Neural cell (in vitro differentiated cells): Measurements from ENCODE around the gene LCNL1. TPM values are rescaled to one million over a fixed set of nuclear protein-coding genes. Genes with fewer than 3 reads are reported as not detected.

Source experiments
- H2AFZ ChIP-seq: fragments of 200-600, 300-800 bp; sonication (generic), shearing (Covaris generic); 2 replicates; pipeline ENCODE4 v1.6.0; 2014; ENCODE audit warnings: low read depth, mild to moderate bottlenecking, antibody characterized with exemption, low read length, moderate library complexity
- H3F3A ChIP-seq: fragments of 200-600 bp; shearing (Covaris generic); 2 replicates; pipeline ENCODE4 v1.6.1; 2016; ENCODE audit warnings: mild to moderate bottlenecking, moderate library complexity, mixed read lengths, antibody characterized with exemption, low read length; ENCODE audit not compliant: insufficient read depth, poor library complexity, severe bottlenecking
- H3K27ac ChIP-seq: fragments of 200-600, 300-800 bp; sonication (generic), shearing (Covaris generic); 2 replicates; pipeline ENCODE4 v1.5.1; 2014; ENCODE audit warnings: mild to moderate bottlenecking, low read length, moderate library complexity
- H3K27me3 ChIP-seq: fragments of 300-800, 200-600 bp; sonication (generic), shearing (Covaris generic); 2 replicates; pipeline ENCODE4 v1.6.0; 2014; ENCODE audit warnings: mild to moderate bottlenecking, low read depth, low read length, moderate library complexity; ENCODE audit not compliant: insufficient read depth
- H3K36me3 ChIP-seq: fragments of 300-800, 200-600 bp; sonication (generic), shearing (Covaris generic); 2 replicates; pipeline ENCODE4 v1.5.1; 2014; ENCODE audit warnings: mild to moderate bottlenecking, antibody characterized with exemption, low read length, moderate library complexity; ENCODE audit not compliant: insufficient read depth
- H3K4me2 ChIP-seq: fragments of 300-800, 200-600 bp; sonication (generic), shearing (Covaris generic); 2 replicates; pipeline ENCODE4 v1.6.0; 2014; ENCODE audit warnings: mild to moderate bottlenecking, low read length
- H3K4me3 ChIP-seq: fragments of 300-800, 200-600 bp; sonication (generic), shearing (Covaris generic); 2 replicates; pipeline ENCODE4 v1.5.1; 2014; ENCODE audit warnings: mild to moderate bottlenecking, low read length, moderate library complexity
- H3K79me2 ChIP-seq: fragments of 200-600 bp; shearing (Covaris generic); replicated peaks from 2 replicates; pipeline ENCODE4 v1.6.0; 2014; ENCODE audit warnings: mild to moderate bottlenecking, low read length, moderate library complexity; ENCODE audit not compliant: insufficient read depth
- H3K9ac ChIP-seq: fragments of 300-800, 200-600 bp; sonication (generic), shearing (Covaris generic); 2 replicates; pipeline ENCODE4 v1.6.1; 2016; ENCODE audit warnings: mild to moderate bottlenecking, low read length, mixed read lengths
- H3K9me2 ChIP-seq: fragments of 200-600 bp; shearing (Covaris generic); 2 replicates; pipeline ENCODE4 v1.6.1; 2016; ENCODE audit warnings: mild to moderate bottlenecking, low read length, mixed read lengths; ENCODE audit not compliant: insufficient read depth
- H3K9me3 ChIP-seq: fragments of 200-600, 300-800 bp; sonication (generic), shearing (Covaris generic); 2 replicates; pipeline ENCODE4 v1.6.1; 2016; ENCODE audit warnings: mild to moderate bottlenecking, mixed run types, low read length, moderate library complexity, mixed read lengths
- H4K20me1 ChIP-seq: fragments of 200-600 bp; shearing (Covaris generic); 2 replicates; pipeline ENCODE4 v1.6.1; 2016; ENCODE audit warnings: mild to moderate bottlenecking, mixed run types; ENCODE audit not compliant: insufficient read depth
- CTCF ChIP-seq: fragments of 450-650 bp; IDR thresholded peaks from 2 replicates; pipeline ENCODE4 v1.5.1; 2014; ENCODE audit warnings: antibody characterized with exemption, mild to moderate bottlenecking, moderate library complexity; ENCODE audit not compliant: poor library complexity, severe bottlenecking
- EP300 ChIP-seq: fragments of 450-650 bp; conservative IDR thresholded peaks from 2 replicates; pipeline ENCODE4 v1.6.1; 2014; ENCODE audit warnings: antibody characterized with exemption, mild to moderate bottlenecking, moderate library complexity; ENCODE audit not compliant: poor library complexity, severe bottlenecking
- EZH2 ChIP-seq: fragments of 200-600, 300-800 bp; shearing (Covaris generic), sonication (generic); IDR thresholded peaks from 2 replicates; pipeline ENCODE4 v1.6.1; 2014; ENCODE audit warnings: antibody characterized with exemption, low read length, borderline replicate concordance, mild to moderate bottlenecking; ENCODE audit not compliant: insufficient read depth, poor library complexity, severe bottlenecking
- MXI1 ChIP-seq: fragments of 450-650 bp; conservative IDR thresholded peaks from 2 replicates; pipeline ENCODE4 v1.6.1; 2014; ENCODE audit warnings: antibody characterized with exemption, mild to moderate bottlenecking; ENCODE audit not compliant: poor library complexity, severe bottlenecking
- POLR2AphosphoS5 ChIP-seq: IDR thresholded peaks from 2 replicates; pipeline ENCODE4 v1.6.1; 2012
- RAD21 ChIP-seq: fragments of 450-650 bp; conservative IDR thresholded peaks from 2 replicates; pipeline ENCODE4 v1.6.1; 2014; ENCODE audit warnings: antibody characterized with exemption, mild to moderate bottlenecking, moderate library complexity
- REST ChIP-seq: IDR thresholded peaks from 2 replicates; pipeline ENCODE4 v1.6.1; 2012; ENCODE audit warnings: borderline replicate concordance
- SMC3 ChIP-seq: fragments of 450-650 bp; conservative IDR thresholded peaks from 2 replicates; pipeline ENCODE4 v1.6.1; 2014; ENCODE audit warnings: antibody characterized with exemption, mild to moderate bottlenecking, moderate library complexity; ENCODE audit not compliant: poor library complexity
- TAF1 ChIP-seq: IDR thresholded peaks from 2 replicates; pipeline ENCODE4 v1.6.1; 2012; ENCODE audit warnings: low read depth
- polyA plus RNA-seq: library from polyadenylated mRNA; depleted of rRNA; stranded (reverse); fragments of >200 nt; gene quantifications from 2 replicates; pipeline ENCODE4 v1.2.3, GENCODE V29; 2014

LCNL1 gene
- polyA plus RNA-seq, 1 donor from 2014 or later = not detected

- no peak overlapping the region for H3K4me2 ChIP-seq
- no peak overlapping the region for H2AFZ ChIP-seq
- H3K27me3 ChIP-seq = peaks cover 29% of the 10 kb centered on the region
- no peaks in the 10 kb centered on the region for H3K9me2 ChIP-seq
- no peak overlapping the region for H3K4me3 ChIP-seq
- TF ChIP-seq RAD21 (no peak), TAF1 (no peak), CTCF (no peak), REST (no peak), EZH2 (no peak), SMC3 (no peak), MXI1 (no peak), EP300 (no peak), POLR2AphosphoS5 (no peak)
- no peaks in the 10 kb centered on the region for H3K9me3 ChIP-seq
- H3F3A ChIP-seq = no peaks in the 10 kb centered on the region
- no peaks in the 10 kb centered on the region for H4K20me1 ChIP-seq
- no peaks in the 10 kb centered on the region for H3K79me2 ChIP-seq
- no peak overlapping the region for H3K27ac ChIP-seq
- no peak overlapping the region for H3K9ac ChIP-seq
- no peaks in the 10 kb centered on the region for H3K36me3 ChIP-seq
Observed at GRCh38 chr9:136979769-136980587, 2.8 kb upstream of the LCNL1 start.

GRCh38 chr9:136980669-136981478 lies 1.9 kb upstream of the LCNL1 start:
- Histone ChIP-seq H3F3A (no peaks in the 10 kb centered on the region), H3K79me2 (no peaks in the 10 kb centered on the region), H3K9ac (no peak overlapping the region), H2AFZ (no peak overlapping the region), H3K36me3 (no peaks in the 10 kb centered on the region), H3K27me3 (peaks cover 38% of the 10 kb centered on the region), H3K9me3 (no peaks in the 10 kb centered on the region), H3K9me2 (no peaks in the 10 kb centered on the region), H3K4me2 (no peak overlapping the region), H3K4me3 (no peak overlapping the region), H3K27ac (no peak overlapping the region), H4K20me1 (no peaks in the 10 kb centered on the region)
- TF ChIP-seq EZH2 (no peak), SMC3 (no peak), EP300 (no peak), TAF1 (no peak), MXI1 (no peak), RAD21 (no peak)
